Measurements from ENCODE around the gene CABP4.
"Not testable (repeated sequence)": the region's sequence is repeated elsewhere in the genome, so short reads cannot be mapped to it uniquely, and the experiment has no call there.

DNA sequence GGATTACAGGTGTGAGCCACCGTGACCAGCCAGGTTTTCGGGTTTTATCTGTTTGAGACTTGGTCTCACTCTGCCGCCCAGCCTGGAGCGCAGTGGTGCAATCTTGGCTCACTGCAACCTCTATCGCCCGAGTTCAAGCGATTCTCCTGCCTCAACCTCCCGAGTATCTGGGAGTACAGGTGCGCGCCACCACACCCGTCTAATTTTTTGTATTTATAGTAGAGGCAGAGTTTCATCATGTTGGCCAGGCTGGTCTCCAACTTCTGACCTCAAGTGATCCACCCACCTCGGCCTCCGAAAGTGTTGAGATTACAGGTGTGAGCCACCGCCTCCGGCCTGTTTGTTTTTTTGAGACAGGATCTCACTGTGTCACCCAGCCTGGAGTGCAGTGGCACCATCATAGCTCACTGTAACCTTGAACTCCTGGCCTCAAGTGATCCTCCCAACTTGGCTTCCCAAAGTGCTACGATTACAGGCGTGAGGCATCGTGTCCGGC lies 27.7 kb upstream of the CABP4 start:
- TF ChIP-seq, protein P1, sequence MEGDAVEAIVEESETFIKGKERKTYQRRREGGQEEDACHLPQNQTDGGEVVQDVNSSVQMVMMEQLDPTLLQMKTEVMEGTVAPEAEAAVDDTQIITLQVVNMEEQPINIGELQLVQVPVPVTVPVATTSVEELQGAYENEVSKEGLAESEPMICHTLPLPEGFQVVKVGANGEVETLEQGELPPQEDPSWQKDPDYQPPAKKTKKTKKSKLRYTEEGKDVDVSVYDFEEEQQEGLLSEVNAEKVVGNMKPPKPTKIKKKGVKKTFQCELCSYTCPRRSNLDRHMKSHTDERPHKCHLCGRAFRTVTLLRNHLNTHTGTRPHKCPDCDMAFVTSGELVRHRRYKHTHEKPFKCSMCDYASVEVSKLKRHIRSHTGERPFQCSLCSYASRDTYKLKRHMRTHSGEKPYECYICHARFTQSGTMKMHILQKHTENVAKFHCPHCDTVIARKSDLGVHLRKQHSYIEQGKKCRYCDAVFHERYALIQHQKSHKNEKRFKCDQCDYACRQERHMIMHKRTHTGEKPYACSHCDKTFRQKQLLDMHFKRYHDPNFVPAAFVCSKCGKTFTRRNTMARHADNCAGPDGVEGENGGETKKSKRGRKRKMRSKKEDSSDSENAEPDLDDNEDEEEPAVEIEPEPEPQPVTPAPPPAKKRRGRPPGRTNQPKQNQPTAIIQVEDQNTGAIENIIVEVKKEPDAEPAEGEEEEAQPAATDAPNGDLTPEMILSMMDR (IDR thresholded peaks at IDR 0.05 in 4 of 5, conservative IDR thresholded peaks at IDR 0.05 in 1 of 5), result not testable (repeated sequence)
- TF ChIP-seq POLR2A (IDR thresholded peaks at IDR 0.05), result not testable (repeated sequence)
